ENCODE results near the gene ACD.

The ACD gene

GRCh38 chr16:67661886-67662652 lies 2.0 kb upstream of the ACD start:
- no peak for DNase-seq (ENCODE audit: low read depth)

GRCh38 chr16:67661101-67661761 lies 1.2 kb upstream of the ACD start:
- DNase-seq (ENCODE audit: low read depth) = no peak

- peak; percentile 92 for DNase-seq (ENCODE audit: low read depth)
These were observed 536 bp upstream of the ACD start, which contains the start of gene PARD6A for GRCh38 chr16:67660564-67661028. PARD6A (plus strand) TSS chr16:67660960; CDS start chr16:67661039, 79 bp downstream.

GRCh38 chr16:67658849-67659674 lies 998 bp downstream of the ACD start:
- no peak for DNase-seq (ENCODE audit: low read depth)

- DNase-seq (ENCODE audit: low read depth) = no peak
These were observed 2.1 kb downstream of the ACD start for GRCh38 chr16:67657751-67658518.

GRCh38 chr16:67657017-67657608 lies 2.9 kb downstream of the ACD start:
- DNase-seq (ENCODE audit: low read depth) = no peak

GRCh38 chr16:67656344-67657016 lies 3.6 kb downstream of the ACD start:
- DNase-seq (ENCODE audit: low read depth) = no peak

- no peak for DNase-seq (ENCODE audit: low read depth)
These were observed 4.7 kb downstream of the ACD start for GRCh38 chr16:67655363-67655762.

GRCh38 chr16:67654403-67654911 lies 5.6 kb downstream of the ACD start:
- no peak for DNase-seq (ENCODE audit: low read depth)

- DNase-seq (ENCODE audit: low read depth) = no peak
These were observed 6.2 kb downstream of the ACD start for GRCh38 chr16:67653789-67654402.

- no peak for DNase-seq (ENCODE audit: low read depth)
These were observed 6.8 kb downstream of the ACD start for GRCh38 chr16:67653128-67653788.

GRCh38 chr16:67652578-67653127 lies 7.4 kb downstream of the ACD start:
- DNase-seq (ENCODE audit: low read depth) = no peak

- no peak for DNase-seq (ENCODE audit: low read depth)
These were observed 8.2 kb downstream of the ACD start for GRCh38 chr16:67651847-67652246.

GRCh38 chr16:67651039-67651438 lies 9.0 kb downstream of the ACD start:
- no peak for DNase-seq (ENCODE audit: low read depth)

GRCh38 chr16:67650023-67650422 lies 10.0 kb downstream of the ACD start:
- DNase-seq (ENCODE audit: low read depth) = no peak

- DNase-seq (ENCODE audit: low read depth) = no peak
These were observed 10.5 kb downstream of the ACD start for GRCh38 chr16:67649494-67649931.

GRCh38 chr16:67648764-67649407 lies 11.2 kb downstream of the ACD start:
- DNase-seq (ENCODE audit: low read depth) = no peak

- no peak for DNase-seq (ENCODE audit: low read depth)
These were observed 11.8 kb downstream of the ACD start for GRCh38 chr16:67648088-67648763.
